GM23338 (cell line): ENCODE measurements around the gene CPNE8. TPM values are rescaled to one million over a fixed set of nuclear protein-coding genes. Genes with fewer than 3 reads are reported as not detected.

Source experiments
- ATAC-seq: fragments of 200-7000 bp; cut with Tn5 transposase; 3 replicates; pipeline ENCODE4 v1.9.1; 2020
- DNase-seq: peaks from one replicate; pipeline ENCODE4 v3.0.0-alpha.2; 2015; ENCODE audit warnings: low spot score
- H2AFZ ChIP-seq: fragments of 200-600 bp; sonication (generic); 2 replicates; pipeline ENCODE4 v1.8.0; 2016; ENCODE audit warnings: antibody characterized with exemption, mild to moderate bottlenecking, moderate library complexity
- H3F3A ChIP-seq: fragments of 200-600 bp; sonication (generic); replicated peaks from 2 replicates; pipeline ENCODE4 v1.8.0; 2017; ENCODE audit warnings: antibody characterized with exemption, mixed run types, low read depth
- H3K27ac ChIP-seq: fragments of 200-600 bp; sonication (generic); 2 replicates; pipeline ENCODE4 v1.6.1; 2016; ENCODE audit warnings: low read depth
- H3K27me3 ChIP-seq: fragments of 200-600 bp; sonication (generic); 2 replicates; pipeline ENCODE4 v1.8.0; 2016; ENCODE audit warnings: mild to moderate bottlenecking, mixed run types, moderate library complexity; ENCODE audit not compliant: insufficient read depth
- H3K36me3 ChIP-seq: fragments of 200-600 bp; sonication (generic); 2 replicates; pipeline ENCODE4 v1.8.0; 2016; ENCODE audit warnings: mild to moderate bottlenecking; ENCODE audit not compliant: insufficient read depth
- H3K4me1 ChIP-seq: fragments of 200-600 bp; sonication (generic); 2 replicates; pipeline ENCODE4 v1.8.0; 2016; ENCODE audit warnings: mild to moderate bottlenecking, moderate library complexity; ENCODE audit not compliant: insufficient read depth
- H3K4me2 ChIP-seq: fragments of 200-600 bp; sonication (generic); 2 replicates; pipeline ENCODE4 v1.7.1; 2017; ENCODE audit warnings: mixed run types
- H3K4me3 ChIP-seq: fragments of 200-600 bp; sonication (generic); 2 replicates; pipeline ENCODE4 v1.6.1; 2016; ENCODE audit warnings: mixed run types
- H3K79me2 ChIP-seq: fragments of 200-600 bp; sonication (generic); replicated peaks from 2 replicates; pipeline ENCODE4 v1.8.0; 2017; ENCODE audit warnings: mild to moderate bottlenecking; ENCODE audit not compliant: insufficient read depth
- H3K9me2 ChIP-seq: fragments of 200-600 bp; sonication (generic); 2 replicates; pipeline ENCODE4 v1.8.0; 2017; ENCODE audit not compliant: insufficient read depth
- H4K20me1 ChIP-seq: fragments of 200-600 bp; sonication (generic); replicated peaks from 2 replicates; pipeline ENCODE4 v1.8.0; 2017; ENCODE audit warnings: mild to moderate bottlenecking; ENCODE audit not compliant: insufficient read depth
- H3K27ac Mint-ChIP-seq: 2 replicates; pipeline ENCODE4 v1.8.0; 2020; ENCODE audit warnings: inconsistent platforms, mild to moderate bottlenecking, moderate library complexity, mixed read lengths
- H3K27me3 Mint-ChIP-seq: 3 replicates; pipeline ENCODE4 v1.8.0; 2022; ENCODE audit warnings: low read depth, mild to moderate bottlenecking, moderate library complexity, mixed read lengths, inconsistent platforms; ENCODE audit not compliant: insufficient read depth, poor library complexity
- H3K36me3 Mint-ChIP-seq: 3 replicates; pipeline ENCODE4 v1.8.0; 2021; ENCODE audit warnings: low read depth, mild to moderate bottlenecking, inconsistent platforms, moderate library complexity, mixed read lengths
- H3K4me1 Mint-ChIP-seq: 3 replicates; pipeline ENCODE4 v1.8.0; 2020; ENCODE audit warnings: mild to moderate bottlenecking, inconsistent platforms, mixed read lengths
- H3K4me3 Mint-ChIP-seq: 3 replicates; pipeline ENCODE4 v1.8.0; 2021; ENCODE audit warnings: moderate library complexity, mild to moderate bottlenecking, inconsistent platforms, mixed read lengths
- H3K9me3 Mint-ChIP-seq: 3 replicates; pipeline ENCODE4 v1.8.0; 2020; ENCODE audit warnings: moderate library complexity, mild to moderate bottlenecking, inconsistent platforms, mixed read lengths
- CREB1 ChIP-seq: fragments of 250-450 bp; sonication (Bioruptor Pico); IDR thresholded peaks from 2 replicates; pipeline ENCODE4 v1.5.0; 2020; ENCODE audit warnings: low read depth, mild to moderate bottlenecking, moderate library complexity
- CTCF ChIP-seq, 2 experiments: fragments of 200-600 bp in 1 of 2; sonication (generic) in 1 of 2; conservative IDR thresholded peaks; 2 replicates each; pipeline versions ENCODE4 v1.5.1 to v1.6.1; 2016 to 2017; ENCODE audit warnings: antibody characterized with exemption in 2 of 2, low read depth in 2 of 2, mild to moderate bottlenecking in 2 of 2, moderate library complexity in 1 of 2
- ETS1 ChIP-seq: IDR thresholded peaks from 2 replicates; pipeline ENCODE4 v1.6.1; 2016; ENCODE audit warnings: antibody characterized with exemption
- EZH2 ChIP-seq: fragments of 200-600 bp; sonication (generic); IDR thresholded peaks from one replicate; pipeline ENCODE4 v1.8.0; 2017; ENCODE audit warnings: antibody characterized with exemption, mild to moderate bottlenecking, low read depth; ENCODE audit not compliant: unreplicated experiment
- EZH2phosphoT487 ChIP-seq: fragments of 200-600 bp; sonication (generic); IDR thresholded peaks from one replicate; pipeline ENCODE4 v1.8.1; 2018; ENCODE audit warnings: antibody characterized with exemption; ENCODE audit not compliant: unreplicated experiment
- JUNB ChIP-seq: IDR thresholded peaks from one replicate; pipeline ENCODE4 v1.6.1; 2016; ENCODE audit warnings: antibody characterized with exemption; ENCODE audit not compliant: unreplicated experiment
- NANOG ChIP-seq: IDR thresholded peaks from 2 replicates; pipeline ENCODE4 v1.6.1; 2016; ENCODE audit warnings: antibody characterized with exemption, borderline replicate concordance
- POLR2AphosphoS5 ChIP-seq: IDR thresholded peaks from 2 replicates; pipeline ENCODE4 v1.6.1; 2016; ENCODE audit warnings: antibody characterized with exemption, low read depth
- STAT1 ChIP-seq: IDR thresholded peaks from one replicate; pipeline ENCODE4 v1.6.1; 2016; ENCODE audit warnings: antibody characterized with exemption; ENCODE audit not compliant: unreplicated experiment
- ZNF331 ChIP-seq: fragments of 250-450 bp; sonication (Bioruptor Pico); IDR thresholded peaks from 2 replicates; pipeline ENCODE4 v1.5.0; 2020; ENCODE audit warnings: low read depth, mild to moderate bottlenecking, moderate library complexity
- ZNF462 ChIP-seq: fragments of 250-450 bp; sonication (Bioruptor Pico); IDR thresholded peaks from 2 replicates; pipeline ENCODE4 v1.5.0; 2020; ENCODE audit warnings: mild to moderate bottlenecking, moderate library complexity
- polyA plus RNA-seq: library from polyadenylated mRNA; unstranded; fragments of >200 nt; fragmentation: Nextera tagmentation; extraction: Ambion mirVana; gene quantifications from 2 replicates; pipeline ENCODE4 v1.2.1, GENCODE V29; 2016
- total RNA-seq: library from RNA; depleted of rRNA; stranded (reverse); fragments of >200 nt; shearing (Covaris generic); gene quantifications from 2 replicates; pipeline ENCODE4 v1.2.3, GENCODE V29; 2014

The CPNE8 gene
- total and polyA plus RNA-seq, 2 experiments from 2014 or later, result 8.7 to 10.1 TPM

- H3K36me3 Mint-ChIP-seq, result no peaks in the 10 kb centered on the region
- no peak for TF ChIP-seq ETS1
- TF ChIP-seq NANOG, result no peak
- Histone ChIP-seq H3K36me3 (no peaks in the 10 kb centered on the region), H3F3A (no peaks in the 10 kb centered on the region), H3K79me2 (no peaks in the 10 kb centered on the region), H2AFZ (no peak overlapping the region), H3K9me2 (no peaks in the 10 kb centered on the region), H3K4me1 (no peaks in the 10 kb centered on the region), H3K27ac (no peak overlapping the region), H3K27me3 (no peaks in the 10 kb centered on the region), H3K4me2 (no peak overlapping the region), H3K4me3 (no peak overlapping the region), H4K20me1 (no peaks in the 10 kb centered on the region)
- H3K9me3 Mint-ChIP-seq, result no peaks in the 10 kb centered on the region; the same call in 1 of the 3 replicates
- no peak for DNase-seq
- H3K27ac Mint-ChIP-seq, result no peak overlapping the region
- H3K27me3 Mint-ChIP-seq, result no peaks in the 10 kb centered on the region
- no peak overlapping the region for H3K4me3 Mint-ChIP-seq
- H3K4me1 Mint-ChIP-seq, result peaks cover 3% of the 10 kb centered on the region; the same call in 2 of the 3 replicates
- ATAC-seq, result no peak
Observed at GRCh38 chr12:38869036-38869435, 36.4 kb downstream of the CPNE8 start.

- H3K4me3 Mint-ChIP-seq, result no peak overlapping the region
- H3F3A ChIP-seq, result no peaks in the 10 kb centered on the region
- H3K9me2 ChIP-seq, result no peaks in the 10 kb centered on the region
- ATAC-seq (no peak), DNase-seq (no peak)
- no peaks in the 10 kb centered on the region for H4K20me1 ChIP-seq
- no peaks in the 10 kb centered on the region for H3K27me3 ChIP-seq
- H3K4me1 ChIP-seq, result peaks cover 6% of the 10 kb centered on the region; the same call in 1 of the 2 replicates
- no peaks in the 10 kb centered on the region for H3K36me3 Mint-ChIP-seq
- no peaks in the 10 kb centered on the region for H3K79me2 ChIP-seq
- no peak overlapping the region for H3K4me2 ChIP-seq
- H2AFZ ChIP-seq, result no peak overlapping the region
- H3K4me3 ChIP-seq, result no peak overlapping the region
- no peaks in the 10 kb centered on the region for H3K9me3 Mint-ChIP-seq
- no peaks in the 10 kb centered on the region for H3K27me3 Mint-ChIP-seq
- no peak overlapping the region for H3K27ac ChIP-seq
- H3K36me3 ChIP-seq, result no peaks in the 10 kb centered on the region
- no peak overlapping the region for H3K27ac Mint-ChIP-seq
- H3K4me1 Mint-ChIP-seq, result peaks cover 4% of the 10 kb centered on the region
- TF ChIP-seq EZH2phosphoT487 (no peak), JUNB (no peak), EZH2 (no peak), ZNF462 (no peak), CTCF (conservative IDR thresholded peaks at IDR 0.05; ENCODE audit: low read depth in 2 of 2) (no peak), STAT1 (no peak), CREB1 (no peak), ETS1 (no peak), ZNF331 (no peak), POLR2AphosphoS5 (no peak)
Observed at GRCh38 chr12:38850461-38850860, 54.9 kb downstream of the CPNE8 start.
